Tongue (tissue), 2 donors: ENCODE measurements around the gene ELMOD3. TPM values are rescaled to one million over a fixed set of nuclear protein-coding genes. Genes with fewer than 3 reads are reported as not detected.
"Not testable (repeated sequence)": the region's sequence is repeated elsewhere in the genome, so short reads cannot be mapped to it uniquely, and the experiment has no call there.

Experiments
- DNase-seq: peaks from one replicate; pipeline ENCODE4 v3.0.0-alpha.2; 2015
- total RNA-seq: library from RNA; depleted of rRNA; stranded (reverse); fragments of >200 nt; gene quantifications from one replicate; pipeline ENCODE4 v1.2.3, GENCODE V29; 2014

Gene ELMOD3
- total RNA-seq, 1 donor from 2014 or later: 16.5 TPM

- no peak for DNase-seq
Observed at GRCh38 chr2:85401464-85401805, 46.9 kb downstream of the ELMOD3 start.

DNA sequence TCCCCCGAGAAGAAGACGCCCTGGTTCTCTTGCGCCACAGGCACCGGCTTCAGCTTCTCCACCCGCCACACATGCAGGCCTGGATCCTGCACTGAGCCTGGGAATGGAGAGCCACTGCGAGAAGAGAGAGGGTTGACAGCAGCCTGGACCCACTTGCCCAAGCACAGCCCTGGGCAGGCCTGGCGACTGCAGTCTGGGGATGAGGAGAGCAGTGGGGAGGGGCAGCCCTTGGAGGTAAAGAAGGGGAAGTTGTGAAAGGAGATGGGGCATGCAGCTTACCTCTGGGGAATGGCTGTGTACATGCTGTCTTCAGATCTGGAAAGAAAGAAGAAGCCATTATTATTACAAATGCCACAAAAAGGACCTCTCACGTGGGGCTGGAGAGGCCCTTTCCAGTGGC lies 47.3 kb downstream of the ELMOD3 start:
- no peak for DNase-seq

- peak; percentile 22 for DNase-seq
Observed at GRCh38 chr2:85405201-85406059, 50.9 kb downstream of the ELMOD3 start.

GRCh38 chr2:85409845-85410583 lies 55.4 kb downstream of the ELMOD3 start, which contains the start of gene CAPG:
Gene CAPG (minus strand): TSS chr2:85410366. CDS start chr2:85402145, 8,221 bp downstream.
- peak; percentile 41 for DNase-seq

GRCh38 chr2:85410584-85411404 lies 56.2 kb downstream of the ELMOD3 start:
- no peak for DNase-seq

GRCh38 chr2:85411405-85411748 lies 56.8 kb downstream of the ELMOD3 start:
- DNase-seq: no peak

DNA sequence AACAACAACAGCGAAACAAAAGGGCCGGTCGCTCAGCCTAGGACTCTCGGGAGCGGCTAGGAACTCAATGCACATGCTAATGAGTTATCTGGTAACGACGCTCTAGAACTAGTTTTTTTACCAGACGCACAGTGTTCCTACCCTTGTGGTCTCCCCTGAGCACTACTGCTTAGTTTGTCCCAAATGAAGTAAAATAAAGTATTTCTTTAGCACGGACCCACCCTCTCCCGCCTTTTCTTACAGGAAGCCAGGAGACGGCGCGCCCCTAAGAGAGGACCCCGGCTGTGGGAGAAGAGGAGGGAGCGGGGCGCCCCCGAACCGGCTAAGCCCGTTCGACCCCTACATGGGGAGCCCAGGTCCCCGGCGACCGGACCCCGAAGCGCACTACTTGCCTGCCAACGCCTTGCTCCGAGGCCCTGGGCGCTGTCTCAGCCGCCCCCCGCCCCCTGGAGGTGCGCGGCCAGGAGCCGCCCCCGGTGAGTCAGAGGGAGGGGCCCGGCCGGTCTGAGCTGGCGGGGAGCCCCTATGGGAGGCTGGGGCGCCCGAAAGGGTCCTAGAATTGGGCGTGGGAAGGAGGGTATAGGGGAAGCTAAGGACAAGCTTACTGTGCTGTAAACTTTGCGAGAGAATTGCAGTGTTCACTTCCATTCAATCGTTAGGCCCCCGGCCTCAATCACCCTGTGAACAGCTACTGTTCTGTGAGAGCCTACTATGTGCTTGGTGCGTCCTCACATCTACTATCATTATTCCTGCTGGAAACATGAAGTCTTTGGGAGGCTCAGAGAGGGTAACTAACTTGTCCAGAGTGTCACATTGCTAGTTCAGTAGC lies 59.2 kb downstream of the ELMOD3 start:
- DNase-seq: peak; percentile 78

GRCh38 chr2:85414421-85414759 lies 59.8 kb downstream of the ELMOD3 start:
- DNase-seq: not testable (repeated sequence)

- DNase-seq: no peak
Observed at GRCh38 chr2:85414761-85415553, 60.4 kb downstream of the ELMOD3 start.

DNA sequence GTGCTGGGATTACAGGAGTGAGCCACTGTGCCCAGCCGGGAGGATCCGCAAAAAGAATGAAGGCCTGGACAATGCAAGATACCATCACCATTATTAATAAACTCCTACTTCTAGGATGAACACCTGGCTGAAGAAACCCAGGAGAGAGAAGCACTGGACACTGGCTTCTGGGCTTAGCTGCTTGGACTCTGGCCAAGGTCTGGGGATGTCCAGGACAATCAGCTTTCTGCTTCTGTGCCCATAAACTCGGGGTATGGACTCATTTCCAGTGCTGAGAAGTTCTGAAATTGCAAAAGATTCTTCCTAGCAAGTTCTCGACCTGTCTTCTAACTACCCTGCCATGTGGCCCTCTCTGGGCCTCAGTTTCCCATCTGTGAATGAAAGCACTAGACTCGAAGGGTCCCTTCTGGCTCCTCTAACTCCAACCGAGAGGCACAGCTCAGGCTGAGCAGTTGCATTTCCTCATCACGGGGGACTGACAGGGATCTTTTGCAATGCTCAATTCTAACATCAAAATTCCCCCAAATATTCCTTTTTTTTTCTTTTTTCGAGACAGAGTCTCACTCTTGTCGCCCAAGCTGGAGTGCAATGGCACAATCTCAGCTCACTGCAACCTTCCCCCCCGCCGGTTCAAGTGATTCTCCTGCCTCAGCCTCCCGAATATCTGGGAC lies 61.5 kb downstream of the ELMOD3 start:
- no peak for DNase-seq

- peak; percentile 93 for DNase-seq
Observed at GRCh38 chr2:85418132-85419008, 63.8 kb downstream of the ELMOD3 start, which contains the start of gene SH2D6. Gene SH2D6 (plus strand): TSS chr2:85418714. CDS start chr2:85429466, 10,752 bp downstream.

DNA sequence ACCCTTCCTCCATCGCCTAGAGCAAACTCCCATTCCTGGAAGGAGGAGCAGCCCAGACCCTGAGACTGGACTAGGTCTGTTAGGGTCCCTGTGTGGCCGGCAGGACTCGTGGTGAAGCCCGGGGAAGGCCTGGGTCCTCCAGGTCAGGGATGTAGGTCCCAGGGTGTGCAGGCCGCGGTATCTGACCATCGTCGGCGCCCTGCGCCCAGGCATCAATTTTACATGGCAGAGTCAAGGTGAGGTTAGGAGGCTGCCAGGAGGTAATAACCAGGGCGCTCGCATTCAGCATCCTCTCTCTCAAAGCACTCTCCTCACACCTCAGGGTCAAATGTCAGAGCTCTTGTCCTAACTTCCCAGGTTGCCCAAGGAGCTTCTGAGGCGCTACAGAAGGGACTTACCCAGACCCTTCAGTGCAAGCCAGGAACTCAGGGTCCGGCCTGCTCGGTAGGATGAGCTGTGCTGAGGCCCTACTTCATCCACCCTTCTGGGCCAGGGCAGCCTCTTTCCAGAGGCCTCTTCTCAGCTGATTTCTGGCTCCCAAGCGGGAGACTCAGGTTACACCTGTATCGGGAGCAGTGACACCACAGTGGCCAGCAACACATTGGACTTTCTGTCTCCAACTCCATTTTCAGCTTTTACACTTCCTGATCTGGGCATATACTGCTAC lies 64.6 kb downstream of the ELMOD3 start:
- no peak for DNase-seq

DNA sequence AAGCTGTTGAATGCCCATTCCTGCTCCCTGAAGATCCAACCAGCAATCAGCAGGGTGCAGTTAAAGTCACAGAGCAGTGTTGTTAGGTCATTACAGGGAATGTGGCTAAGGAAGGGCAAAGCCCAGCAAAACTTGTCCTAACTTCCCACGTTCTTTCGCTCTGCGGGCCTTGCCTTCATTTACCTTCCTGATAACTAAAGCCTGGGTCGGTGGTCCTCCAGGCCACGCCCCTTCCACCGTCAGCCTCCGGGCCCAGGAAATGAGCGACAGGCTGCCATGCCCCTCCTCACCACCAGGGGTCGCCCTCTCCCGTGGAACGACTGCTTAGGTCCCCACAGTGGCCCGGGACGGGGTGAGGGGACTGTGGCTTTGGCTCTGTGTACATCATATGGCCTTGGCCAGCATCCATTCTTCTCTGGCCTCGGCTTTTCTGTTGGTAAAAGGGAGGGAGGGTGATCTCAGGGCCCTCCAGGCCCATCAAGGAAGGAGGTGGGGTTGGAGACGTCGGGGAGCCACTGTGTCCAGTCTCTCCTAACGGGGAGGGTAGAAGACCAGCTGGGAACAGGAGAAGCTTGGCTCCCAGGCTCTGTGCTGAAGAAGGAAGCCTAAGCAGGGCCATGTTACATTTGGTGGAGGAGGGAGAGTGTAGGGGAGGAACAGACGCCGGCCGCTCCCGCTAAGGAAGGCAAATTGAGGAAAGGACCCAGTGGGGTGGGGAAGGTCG lies 66.1 kb downstream of the ELMOD3 start:
- DNase-seq: peak; percentile 95

GRCh38 chr2:85421260-85422071 lies 66.9 kb downstream of the ELMOD3 start:
- DNase-seq: no peak

DNA sequence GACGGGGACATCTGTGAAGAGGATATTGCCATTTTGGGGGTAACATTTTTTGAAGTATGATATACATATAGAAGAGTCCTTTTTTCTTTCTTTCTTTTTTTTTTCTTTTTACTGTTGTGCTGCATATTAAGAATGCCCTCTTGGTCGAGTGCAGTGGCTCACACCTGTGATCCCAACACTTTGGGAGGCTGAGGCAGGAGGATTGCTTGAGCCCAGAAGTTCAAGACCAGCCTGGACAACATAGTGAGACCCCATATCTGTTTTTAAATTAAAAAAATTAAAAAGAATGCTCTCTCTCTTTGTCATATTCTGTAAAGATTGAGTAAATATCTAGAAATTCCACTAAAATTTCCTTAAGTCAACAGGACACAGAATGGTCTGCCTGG lies 67.5 kb downstream of the ELMOD3 start:
- DNase-seq: no peak

GRCh38 chr2:85423525-85423924 lies 69.0 kb downstream of the ELMOD3 start:
- peak; percentile 66 for DNase-seq

DNA sequence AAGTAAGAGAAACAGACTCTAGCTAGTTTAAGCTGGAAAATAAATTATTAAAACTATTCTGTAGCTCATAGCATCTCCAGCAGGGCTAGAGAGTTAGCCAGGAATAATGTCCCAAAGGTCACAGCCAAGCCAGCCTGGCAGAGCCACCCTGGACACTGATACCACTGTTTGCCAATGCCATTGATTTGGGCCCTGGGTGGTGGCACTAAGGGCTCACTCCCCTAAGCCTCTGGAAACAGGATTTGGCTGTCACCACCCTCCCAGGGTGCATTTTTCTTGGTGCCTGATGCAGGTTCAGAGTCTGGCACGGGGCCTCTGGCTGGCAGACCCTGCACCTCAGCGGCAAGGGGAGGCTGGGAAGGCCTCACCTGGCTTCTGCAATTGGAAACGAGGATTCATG lies 71.0 kb downstream of the ELMOD3 start:
- no peak for DNase-seq
